ENCODE measurements around the gene PDCD4.
"Not testable (repeated sequence)": the region's sequence is repeated elsewhere in the genome, so short reads cannot be mapped to it uniquely, and the experiment has no call there.

The PDCD4 gene

GRCh38 chr10:110864662-110865140 lies 7.0 kb upstream of the PDCD4 start:
- no peak overlapping the region for H3K4me3 ChIP-seq (ENCODE audit: low read depth, low read length)
- no peak for TF ChIP-seq CTCF (IDR thresholded peaks at IDR 0.05; ENCODE audit: control insufficient read depth, extremely low read depth, insufficient read depth)
- DNase-seq (ENCODE audit: low read depth): no peak

GRCh38 chr10:110865186-110865808 lies 6.4 kb upstream of the PDCD4 start:
- DNase-seq (ENCODE audit: low read depth): no peak
- H3K4me3 ChIP-seq (ENCODE audit: low read depth, low read length): no peak overlapping the region
- no peak for TF ChIP-seq CTCF (IDR thresholded peaks at IDR 0.05; ENCODE audit: control insufficient read depth, extremely low read depth, insufficient read depth)

- no peak for DNase-seq (ENCODE audit: low read depth)
- H3K4me3 ChIP-seq (ENCODE audit: low read depth, low read length): no peak overlapping the region
- TF ChIP-seq CTCF (IDR thresholded peaks at IDR 0.05; ENCODE audit: control insufficient read depth, extremely low read depth, insufficient read depth): no peak
These were observed 5.8 kb upstream of the PDCD4 start for GRCh38 chr10:110865809-110866482.

GRCh38 chr10:110867011-110867806 lies 4.5 kb upstream of the PDCD4 start:
- not testable (repeated sequence) for DNase-seq (ENCODE audit: low read depth)

GRCh38 chr10:110867807-110868465 lies 3.8 kb upstream of the PDCD4 start:
- DNase-seq (ENCODE audit: low read depth): no peak
- H3K4me3 ChIP-seq (ENCODE audit: low read depth, low read length): no peak overlapping the region
- no peak for TF ChIP-seq CTCF (IDR thresholded peaks at IDR 0.05; ENCODE audit: control insufficient read depth, extremely low read depth, insufficient read depth)

More at GRCh38 chr10:110867011-110867806, 4.5 kb upstream of the PDCD4 start:
- not testable (repeated sequence) for H3K4me3 ChIP-seq (ENCODE audit: low read depth, low read length)

- no peak for TF ChIP-seq CTCF (IDR thresholded peaks at IDR 0.05; ENCODE audit: control insufficient read depth, extremely low read depth, insufficient read depth)
- no peak overlapping the region for H3K4me3 ChIP-seq (ENCODE audit: low read depth, low read length)
- no peak for DNase-seq (ENCODE audit: low read depth)
These were observed 2.7 kb upstream of the PDCD4 start for GRCh38 chr10:110868981-110869380.
